ENCODE measurements around the gene ULBP3. TPM values are rescaled to one million over a fixed set of nuclear protein-coding genes. Genes with fewer than 3 reads are reported as not detected.

Gene ULBP3
- total and polyA plus RNA-seq, 9 of the 15 experiments (the other 6 are each of a cell fraction or from before 2014, with no cell fraction given) = 0.25 to 0.33 TPM; not detected in 7

DNA sequence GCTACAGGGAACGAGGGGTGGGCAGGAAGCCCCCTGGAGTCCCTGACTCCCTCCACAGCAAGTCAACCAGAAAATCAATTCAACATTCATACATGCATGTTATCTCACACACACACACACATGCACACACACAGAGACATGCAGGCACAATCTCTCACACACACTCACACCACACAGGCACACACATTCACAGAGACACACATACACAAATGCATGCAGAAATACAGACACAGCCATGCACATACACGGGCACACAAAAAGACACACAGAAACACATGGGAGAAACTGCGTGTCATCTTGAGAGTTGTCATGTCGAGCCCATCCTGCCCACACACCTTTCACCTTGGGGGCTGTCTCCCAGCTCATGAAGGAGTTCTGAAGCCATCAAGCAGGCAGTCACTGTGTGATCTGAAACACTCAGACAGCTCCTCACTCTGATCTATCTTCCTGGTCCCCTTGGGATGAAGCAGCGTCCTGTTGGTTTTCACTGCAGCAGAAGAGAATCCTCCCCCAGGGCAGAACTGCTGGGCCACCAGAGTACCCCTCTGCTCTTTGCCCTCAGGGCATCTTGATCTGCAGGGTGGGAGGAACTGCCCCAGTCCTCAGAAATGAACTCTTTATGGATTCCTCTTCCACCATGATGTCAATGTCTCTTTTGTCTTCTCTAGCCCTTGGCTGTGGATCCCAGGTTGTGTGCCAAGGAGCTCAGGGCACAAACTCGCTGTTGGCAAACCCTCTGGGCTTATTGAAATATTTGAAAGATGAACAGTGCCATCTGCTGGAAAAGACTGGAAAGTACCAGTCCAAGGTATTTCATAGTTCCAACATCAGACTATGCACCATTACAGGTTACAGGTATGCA lies 52.4 kb downstream of the ULBP3 start:
- Histone ChIP-seq H3K27me3 (ENCODE audit: control insufficient read depth in 2 of 2, insufficient read depth in 2 of 2, low read length in 2 of 2) (peaks cover 5 to 14% of the 10 kb centered on the region in 2 experiments; a peak in 4 of 5 replicates), H4K20me1 (replicated peaks; ENCODE audit: control insufficient read depth, insufficient read depth, low read length) (no peaks in the 10 kb centered on the region), H3K4me2 (ENCODE audit: insufficient read depth, low read length) (no peak overlapping the region), H3K9ac (ENCODE audit: insufficient read depth in 1 of 2, low read depth in 2 of 2, low read length in 2 of 2) (no peak overlapping the region), H3K9me3 (replicated peaks; ENCODE audit: control insufficient read depth, insufficient read depth, low read depth, low read length) (no peaks in the 10 kb centered on the region), H3K4me1 (replicated peaks in 1 of 2; ENCODE audit: control insufficient read depth in 2 of 2, insufficient read depth in 2 of 2, low read length in 2 of 2) (peaks cover 18 to 21% of the 10 kb centered on the region in 2 experiments; a peak in 4 of 5 replicates), H2AFZ (ENCODE audit: low read depth, low read length) (no peak overlapping the region), H3K36me3 (ENCODE audit: control insufficient read depth, insufficient read depth, low read length) (no peaks in the 10 kb centered on the region), H3K27ac (ENCODE audit: extremely low read depth, low read depth, low read length) (no peak overlapping the region), H3K79me2 (ENCODE audit: control insufficient read depth, insufficient read depth, low read length) (no peaks in the 10 kb centered on the region), H3K9me1 (ENCODE audit: control insufficient read depth, insufficient read depth, low read length) (no peaks in the 10 kb centered on the region), H3K4me3 (no peak overlapping the region)
- no TSS peak for BruUV-seq (replicated peaks)
- in situ Hi-C loops (cut with MboI) (no loop called here), intact Hi-C loops (cut with micrococcal nuclease) (loop anchor here (1.0 to 5.0 kb wide), 2 partner anchors 82 to 174 kb away; no protein-coding TSS in a partner anchor)
- 2% methylated on average over 6 of the region's 6 CpGs for WGBS (ENCODE audit: insufficient coverage, low coverage, missing lambda C conversion rate)
- ChIA-PET CTCF (ENCODE audit: low intra/inter-chr PET ratio) (interaction anchor here (0.6 to 4.4 kb wide), 5 partner anchors 9 to 194 kb away, joined by 3 to 70 read pairs (median 3); partner anchors contain the start of gene RAET1L), POLR2A (interaction anchor here (0.6 to 1.0 kb wide), 6 partner anchors 19 to 1356 kb away, joined by 3 read pairs; no protein-coding TSS in a partner anchor)
- peak; percentile 77 for FAIRE-seq
- peak in 3 of 4 experiments; percentile 36 to 69 (median 63) for DNase-seq (ENCODE audit: extremely low read depth in 1 of 4, low spot score in 3 of 4)
- ATAC-seq = peak; percentile 66
- TF ChIP-seq HDAC1 (IDR thresholded peaks at IDR 0.05) = peak in 1 of 2 experiments; percentile 52; a peak in 2 of 4 replicates
- 0 out of 2 replicates have a peak, but pooled peaks have one; percentile 23 for TF ChIP-seq EHMT2 (IDR thresholded peaks at IDR 0.05)
- TF ChIP-seq ATF7 (IDR thresholded peaks at IDR 0.05) = peak; percentile 50; the same call in 1 of the 2 replicates
- TF ChIP-seq, protein P1, sequence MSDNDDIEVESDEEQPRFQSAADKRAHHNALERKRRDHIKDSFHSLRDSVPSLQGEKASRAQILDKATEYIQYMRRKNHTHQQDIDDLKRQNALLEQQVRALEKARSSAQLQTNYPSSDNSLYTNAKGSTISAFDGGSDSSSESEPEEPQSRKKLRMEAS (CRISPR knock-in tag; IDR thresholded peaks at IDR 0.05) = 0 out of 2 replicates have a peak, but pooled peaks have one; percentile 17
- TF ChIP-seq, protein P2, sequence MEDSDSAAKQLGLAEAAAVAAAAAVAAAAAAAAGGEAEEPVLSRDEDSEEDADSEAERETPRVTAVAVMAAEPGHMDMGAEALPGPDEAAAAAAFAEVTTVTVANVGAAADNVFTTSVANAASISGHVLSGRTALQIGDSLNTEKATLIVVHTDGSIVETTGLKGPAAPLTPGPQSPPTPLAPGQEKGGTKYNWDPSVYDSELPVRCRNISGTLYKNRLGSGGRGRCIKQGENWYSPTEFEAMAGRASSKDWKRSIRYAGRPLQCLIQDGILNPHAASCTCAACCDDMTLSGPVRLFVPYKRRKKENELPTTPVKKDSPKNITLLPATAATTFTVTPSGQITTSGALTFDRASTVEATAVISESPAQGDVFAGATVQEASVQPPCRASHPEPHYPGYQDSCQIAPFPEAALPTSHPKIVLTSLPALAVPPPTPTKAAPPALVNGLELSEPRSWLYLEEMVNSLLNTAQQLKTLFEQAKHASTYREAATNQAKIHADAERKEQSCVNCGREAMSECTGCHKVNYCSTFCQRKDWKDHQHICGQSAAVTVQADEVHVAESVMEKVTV (CRISPR knock-in tag; IDR thresholded peaks at IDR 0.05) = peak; percentile 89
- TF ChIP-seq FOXP1 (CRISPR knock-in tag; IDR thresholded peaks at IDR 0.05) = 0 out of 2 replicates have a peak, but pooled peaks have one; percentile 25
- TF ChIP-seq, protein P3, sequence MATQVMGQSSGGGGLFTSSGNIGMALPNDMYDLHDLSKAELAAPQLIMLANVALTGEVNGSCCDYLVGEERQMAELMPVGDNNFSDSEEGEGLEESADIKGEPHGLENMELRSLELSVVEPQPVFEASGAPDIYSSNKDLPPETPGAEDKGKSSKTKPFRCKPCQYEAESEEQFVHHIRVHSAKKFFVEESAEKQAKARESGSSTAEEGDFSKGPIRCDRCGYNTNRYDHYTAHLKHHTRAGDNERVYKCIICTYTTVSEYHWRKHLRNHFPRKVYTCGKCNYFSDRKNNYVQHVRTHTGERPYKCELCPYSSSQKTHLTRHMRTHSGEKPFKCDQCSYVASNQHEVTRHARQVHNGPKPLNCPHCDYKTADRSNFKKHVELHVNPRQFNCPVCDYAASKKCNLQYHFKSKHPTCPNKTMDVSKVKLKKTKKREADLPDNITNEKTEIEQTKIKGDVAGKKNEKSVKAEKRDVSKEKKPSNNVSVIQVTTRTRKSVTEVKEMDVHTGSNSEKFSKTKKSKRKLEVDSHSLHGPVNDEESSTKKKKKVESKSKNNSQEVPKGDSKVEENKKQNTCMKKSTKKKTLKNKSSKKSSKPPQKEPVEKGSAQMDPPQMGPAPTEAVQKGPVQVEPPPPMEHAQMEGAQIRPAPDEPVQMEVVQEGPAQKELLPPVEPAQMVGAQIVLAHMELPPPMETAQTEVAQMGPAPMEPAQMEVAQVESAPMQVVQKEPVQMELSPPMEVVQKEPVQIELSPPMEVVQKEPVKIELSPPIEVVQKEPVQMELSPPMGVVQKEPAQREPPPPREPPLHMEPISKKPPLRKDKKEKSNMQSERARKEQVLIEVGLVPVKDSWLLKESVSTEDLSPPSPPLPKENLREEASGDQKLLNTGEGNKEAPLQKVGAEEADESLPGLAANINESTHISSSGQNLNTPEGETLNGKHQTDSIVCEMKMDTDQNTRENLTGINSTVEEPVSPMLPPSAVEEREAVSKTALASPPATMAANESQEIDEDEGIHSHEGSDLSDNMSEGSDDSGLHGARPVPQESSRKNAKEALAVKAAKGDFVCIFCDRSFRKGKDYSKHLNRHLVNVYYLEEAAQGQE (IDR thresholded peaks at IDR 0.05; ENCODE audit: borderline replicate concordance) = peak; percentile 89
- TF ChIP-seq, protein P3 (CRISPR knock-in tag; IDR thresholded peaks at IDR 0.05; ENCODE audit: low read depth) = no peak
- TF ChIP-seq CBFB (CRISPR knock-in tag; IDR thresholded peaks at IDR 0.05) = peak; percentile 55; the same call in 1 of the 2 replicates
- TF ChIP-seq SMC3 (conservative IDR thresholded peaks at IDR 0.05; ENCODE audit: insufficient read depth, low read depth, low read length) = peak; percentile 77
- peak; percentile 38; the same call in 1 of the 2 replicates for TF ChIP-seq RB1 (IDR thresholded peaks at IDR 0.05; ENCODE audit: low read depth)
